ENCODE measurements around the gene VASP. TPM values are rescaled to one million over a fixed set of nuclear protein-coding genes. Genes with fewer than 3 reads are reported as not detected.

The VASP gene
- total RNA-seq, 1 experiment from 2014 or later = 152 TPM

GRCh38 chr19:45517641-45518468 lies 10.6 kb downstream of the VASP start (continued):
- TF ChIP-seq SP1 (IDR thresholded peaks at IDR 0.05; ENCODE audit: low read depth) (no peak), POLR2AphosphoS5 (IDR thresholded peaks at IDR 0.05; ENCODE audit: low read depth, low read length) (no peak), CEBPB (IDR thresholded peaks at IDR 0.05; ENCODE audit: low read depth) (no peak)

GRCh38 chr19:45518469-45518826 lies 11.2 kb downstream of the VASP start:
- no peaks in the 10 kb centered on the region; the same call in 1 of the 2 replicates for H4K20me1 ChIP-seq (ENCODE audit: insufficient read depth)
- H3K4me2 ChIP-seq (ENCODE audit: low read length) = no peak overlapping the region
- POLR2A ChIA-PET = no interaction called here
- H3K9me3 ChIP-seq (ENCODE audit: control insufficient read depth in 1 of 2, insufficient read depth in 1 of 2, low read depth in 1 of 2, low read length in 2 of 2) = no peaks in the 10 kb centered on the region
- H3K9ac ChIP-seq (ENCODE audit: low read length) = no peak overlapping the region
- RAD21 ChIA-PET (ENCODE audit: low non-redundant PET in 1 of 2, low total read pairs in 2 of 2, uncharacterized antibody in 2 of 2, unreplicated experiment in 2 of 2) = no interaction called here
- ATAC-seq (no peak), DNase-seq (ENCODE audit: low read depth, low spot score) (no peak)
- no peak for TF ChIP-seq ZNF274 (IDR thresholded peaks at IDR 0.05; ENCODE audit: low read depth, low read length)
- TF ChIP-seq SIN3A (IDR thresholded peaks at IDR 0.05; ENCODE audit: low read depth) = no peak
- TF ChIP-seq POLR2AphosphoS5 (IDR thresholded peaks at IDR 0.05; ENCODE audit: low read depth, low read length) = no peak
- no peak for TF ChIP-seq YY1 (IDR thresholded peaks at IDR 0.05; ENCODE audit: extremely low read depth, insufficient replicate concordance, low read depth, low read length)
- no peak for TF ChIP-seq CEBPB (IDR thresholded peaks at IDR 0.05; ENCODE audit: low read depth)
- TF ChIP-seq ZFX (IDR thresholded peaks at IDR 0.05) = no peak
- no peak for TF ChIP-seq REST (IDR thresholded peaks at IDR 0.05; ENCODE audit: low read depth)
- TF ChIP-seq JUND (IDR thresholded peaks at IDR 0.05) = no peak
- TF ChIP-seq CBX3 (IDR thresholded peaks at IDR 0.05; ENCODE audit: low read depth) = no peak
- no peak for TF ChIP-seq ELF1 (IDR thresholded peaks at IDR 0.05; ENCODE audit: borderline replicate concordance, low read depth)
- no peak for TF ChIP-seq RAD21 (IDR thresholded peaks at IDR 0.05; ENCODE audit: low read depth)
- H3K27ac ChIP-seq (ENCODE audit: low read depth, low read length) = 0 out of 2 replicates have a peak overlapping the region, but pooled peaks have one; percentile 15
- peaks cover 12 to 22% of the 10 kb centered on the region in 2 experiments; a peak in 2 of 4 replicates for H3K36me3 ChIP-seq (ENCODE audit: control insufficient read depth in 1 of 2, insufficient read depth in 2 of 2, low read length in 2 of 2)
- no peaks in the 10 kb centered on the region for H3K9me2 ChIP-seq (ENCODE audit: insufficient read depth)
- H3K27me3 ChIP-seq (ENCODE audit: insufficient read depth, low read length) = no peaks in the 10 kb centered on the region
- peaks cover 31 to 69% of the 10 kb centered on the region in 2 experiments for H3K4me1 ChIP-seq (ENCODE audit: control insufficient read depth in 1 of 2, insufficient read depth in 2 of 2, low read length in 2 of 2)
- no peak overlapping the region for H3K4me3 ChIP-seq (replicated peaks in 1 of 2; ENCODE audit: low read depth in 1 of 2, low read length in 2 of 2)
- H2AFZ ChIP-seq (ENCODE audit: low read depth, low read length, poor library complexity, severe bottlenecking) = no peak overlapping the region
- CTCF ChIA-PET = no interaction called here
- BruUV-seq (replicated peaks) = no TSS peak
- H3K79me2 ChIP-seq (ENCODE audit: insufficient read depth, low read length) = peaks cover 62% of the 10 kb centered on the region
- intact Hi-C loops (cut with micrococcal nuclease) = no loop called here
